ENCODE measurements around the gene ANOS1.
A peak's percentile ranks its signal among the peaks of the same experiment; 100 is the strongest.

DNA sequence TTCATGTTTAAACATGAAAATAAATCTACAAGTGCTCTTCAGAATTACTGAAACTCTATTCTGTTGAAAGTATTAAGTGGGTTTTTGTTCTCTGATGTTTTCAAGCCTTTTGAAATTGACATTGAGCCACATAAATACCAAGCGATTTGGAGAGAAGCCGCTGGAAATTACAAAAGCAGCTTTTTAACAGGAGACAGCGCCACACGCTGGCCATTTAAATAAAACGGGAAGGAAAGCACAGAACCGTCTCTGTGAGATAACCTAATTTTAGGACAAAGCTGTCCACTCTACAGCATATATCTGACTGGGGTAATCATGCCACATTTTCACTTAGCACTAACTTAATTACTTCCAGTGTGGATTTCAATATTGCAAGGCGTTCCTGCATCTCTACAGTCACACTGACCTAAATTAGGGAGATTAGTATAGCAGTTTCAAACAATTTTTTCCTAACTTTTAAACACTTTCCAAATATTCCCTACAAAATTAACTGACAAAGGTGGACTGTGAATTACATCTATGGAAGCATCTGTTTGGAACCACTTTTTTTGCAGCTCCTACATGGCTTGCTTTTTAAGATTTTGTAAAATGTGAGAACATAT is 6.8 kb upstream of the ANOS1 start:
- TF ChIP-seq, protein P1, sequence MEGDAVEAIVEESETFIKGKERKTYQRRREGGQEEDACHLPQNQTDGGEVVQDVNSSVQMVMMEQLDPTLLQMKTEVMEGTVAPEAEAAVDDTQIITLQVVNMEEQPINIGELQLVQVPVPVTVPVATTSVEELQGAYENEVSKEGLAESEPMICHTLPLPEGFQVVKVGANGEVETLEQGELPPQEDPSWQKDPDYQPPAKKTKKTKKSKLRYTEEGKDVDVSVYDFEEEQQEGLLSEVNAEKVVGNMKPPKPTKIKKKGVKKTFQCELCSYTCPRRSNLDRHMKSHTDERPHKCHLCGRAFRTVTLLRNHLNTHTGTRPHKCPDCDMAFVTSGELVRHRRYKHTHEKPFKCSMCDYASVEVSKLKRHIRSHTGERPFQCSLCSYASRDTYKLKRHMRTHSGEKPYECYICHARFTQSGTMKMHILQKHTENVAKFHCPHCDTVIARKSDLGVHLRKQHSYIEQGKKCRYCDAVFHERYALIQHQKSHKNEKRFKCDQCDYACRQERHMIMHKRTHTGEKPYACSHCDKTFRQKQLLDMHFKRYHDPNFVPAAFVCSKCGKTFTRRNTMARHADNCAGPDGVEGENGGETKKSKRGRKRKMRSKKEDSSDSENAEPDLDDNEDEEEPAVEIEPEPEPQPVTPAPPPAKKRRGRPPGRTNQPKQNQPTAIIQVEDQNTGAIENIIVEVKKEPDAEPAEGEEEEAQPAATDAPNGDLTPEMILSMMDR (IDR thresholded peaks at IDR 0.05; ENCODE audit: low read length) = peak; percentile 60
- no peak for TF ChIP-seq EZH2phosphoT487 (IDR thresholded peaks at IDR 0.05; ENCODE audit: low read length)
